Measurements from ENCODE around the gene NUDT3.

GRCh38 chr6:34441526-34441925 is 49.1 kb upstream of the NUDT3 start:
- TF ChIP-seq CTCF (IDR thresholded peaks at IDR 0.05) (no peak), POLR2A (IDR thresholded peaks at IDR 0.05) (no peak)
